ENCODE results near the gene TVP23A. TPM values are rescaled to one million over a fixed set of nuclear protein-coding genes. Genes with fewer than 3 reads are reported as not detected.

Gene TVP23A
- total and polyA plus RNA-seq, 12 donors = 0.17 to 9.8 (median 0.68) TPM; not detected in 1

GRCh38 chr16:10865991-10866966, 47.7 kb upstream of the TVP23A start:
- peak overlapping the region in 2 of 5 donors; percentile 8 to 49 for H3K27ac ChIP-seq
- DNase-seq = peak in 2 of 7 donors; percentile 45 to 47
- H3K4me3 ChIP-seq = no peak overlapping the region
- no peak for TF ChIP-seq POLR2A (IDR thresholded peaks at IDR 0.05)
- TF ChIP-seq CTCF (IDR thresholded peaks at IDR 0.05) = no peak
- WGBS, 4 donors = 51 to 59% (median 56%) methylated on average over 10 to 13 of the region's 13 CpGs
- peaks cover 0 to 22% of the 10 kb centered on the region in 2 donors for H3K4me1 ChIP-seq (replicated peaks in 1 of 2)
- intact Hi-C loops (cut with DNase I) = no loop called here
- no peaks in the 10 kb centered on the region for H3K9me3 ChIP-seq (replicated peaks in 1 of 3)
- H3K27me3 ChIP-seq = no peaks in the 10 kb centered on the region
- no peaks in the 10 kb centered on the region for H3K36me3 ChIP-seq (replicated peaks in 1 of 2)

GRCh38 chr16:10862438-10862837, 43.8 kb upstream of the TVP23A start:
- 12 to 48% (median 35%) methylated on average over 2 of the region's 2 CpGs for WGBS, 4 donors

GRCh38 chr16:10859658-10860057, 41.1 kb upstream of the TVP23A start:
- Histone ChIP-seq H3K36me3 (replicated peaks in 1 of 2) (no peaks in the 10 kb centered on the region), H3K27me3 (no peaks in the 10 kb centered on the region), H3K4me1 (replicated peaks in 1 of 2) (peaks cover 0 to 7% of the 10 kb centered on the region in 2 donors), H3K27ac (no peak overlapping the region), H3K9me3 (replicated peaks in 1 of 3) (no peaks in the 10 kb centered on the region), H3K4me3 (no peak overlapping the region)
- WGBS, 4 donors = 71 to 80% (median 78%) methylated on average over 6 of the region's 6 CpGs
- TF ChIP-seq POLR2A (IDR thresholded peaks at IDR 0.05) (no peak), CTCF (IDR thresholded peaks at IDR 0.05) (no peak)
- DNase-seq = no peak
- intact Hi-C loops (cut with DNase I) = no loop called here

More at GRCh38 chr16:10862438-10862837, 43.8 kb upstream of the TVP23A start:
- Histone ChIP-seq H3K36me3 (replicated peaks in 1 of 2) (no peaks in the 10 kb centered on the region), H3K27me3 (no peaks in the 10 kb centered on the region), H3K4me3 (no peak overlapping the region), H3K27ac (peak overlapping the region in 1 of 5 donors; percentile 21), H3K9me3 (replicated peaks in 1 of 3) (no peaks in the 10 kb centered on the region), H3K4me1 (replicated peaks in 1 of 2) (peaks cover 0 to 7% of the 10 kb centered on the region in 2 donors)
- TF ChIP-seq POLR2A (IDR thresholded peaks at IDR 0.05) (no peak), CTCF (IDR thresholded peaks at IDR 0.05) (no peak)
- intact Hi-C loops (cut with DNase I) = no loop called here
- DNase-seq = peak; percentile 78 to 95 (median 89)

- no peaks in the 10 kb centered on the region for H3K27me3 ChIP-seq
- TF ChIP-seq POLR2A (IDR thresholded peaks at IDR 0.05) (no peak), CTCF (IDR thresholded peaks at IDR 0.05) (no peak)
- no peak overlapping the region for H3K27ac ChIP-seq
- no peaks in the 10 kb centered on the region for H3K9me3 ChIP-seq (replicated peaks in 1 of 3)
- no peak overlapping the region for H3K4me3 ChIP-seq
- no peak for DNase-seq
- peaks cover 0 to 7% of the 10 kb centered on the region in 2 donors for H3K4me1 ChIP-seq (replicated peaks in 1 of 2)
- 40 to 98% (median 62%) methylated on average over 2 of the region's 2 CpGs for WGBS, 4 donors
- H3K36me3 ChIP-seq (replicated peaks in 1 of 2) = no peaks in the 10 kb centered on the region
- intact Hi-C loops (cut with DNase I) = no loop called here
Measured at GRCh38 chr16:10859020-10859419, 40.4 kb upstream of the TVP23A start.
